Femur (tissue), 1 donor: Measurements from ENCODE around the gene WTAP.
"Not testable (repeated sequence)": the region's sequence is repeated elsewhere in the genome, so short reads cannot be mapped to it uniquely, and the experiment has no call there.

Experiments
- DNase-seq: peaks from one replicate; pipeline ENCODE4 v3.0.0-alpha.2; 2017

Gene WTAP

DNA sequence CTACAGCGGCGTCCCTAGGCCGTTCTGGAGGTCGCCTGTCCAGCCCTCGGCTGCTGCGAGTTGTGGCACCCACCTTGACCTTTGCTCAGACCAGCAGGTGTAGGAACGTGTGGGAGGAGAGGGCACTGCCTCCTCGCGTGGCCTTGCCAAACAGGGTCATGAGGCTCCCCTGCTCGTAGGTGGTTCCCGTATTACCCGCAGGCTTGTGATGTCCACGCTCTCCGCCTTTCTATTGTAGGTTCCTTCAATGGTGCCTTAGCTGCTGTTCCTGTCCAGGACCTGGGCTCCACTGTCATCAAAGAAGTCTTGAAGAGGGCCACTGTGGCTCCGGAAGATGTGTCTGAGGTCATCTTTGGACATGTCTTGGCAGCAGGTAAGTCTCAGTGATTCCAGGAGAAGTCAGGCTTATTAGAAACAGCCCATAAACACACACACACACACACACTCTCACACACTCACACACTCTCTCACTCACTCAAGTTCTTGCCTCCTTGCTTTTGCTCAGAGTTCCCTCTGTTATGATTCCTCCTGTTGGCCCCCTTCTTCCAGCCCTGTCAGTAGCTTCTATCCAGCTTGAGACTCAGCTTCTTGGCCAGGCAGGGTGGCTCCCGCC lies 35.5 kb downstream of the WTAP start:
- DNase-seq: no peak

DNA sequence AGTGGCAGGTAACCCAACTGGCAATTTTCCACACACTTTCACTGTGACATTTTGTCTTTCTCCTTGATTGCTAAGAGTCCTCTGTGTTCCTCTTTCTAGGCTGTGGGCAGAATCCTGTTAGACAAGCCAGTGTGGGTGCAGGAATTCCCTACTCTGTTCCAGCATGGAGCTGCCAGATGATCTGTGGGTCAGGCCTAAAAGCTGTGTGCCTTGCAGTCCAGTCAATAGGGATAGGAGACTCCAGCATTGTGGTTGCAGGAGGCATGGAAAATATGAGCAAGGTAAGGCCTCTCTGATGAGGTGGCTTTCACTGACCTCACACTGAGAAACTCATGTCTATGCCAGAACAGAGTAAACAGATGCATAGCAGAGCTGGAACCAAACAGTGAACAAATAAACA lies 39.6 kb downstream of the WTAP start:
- no peak for DNase-seq

DNA sequence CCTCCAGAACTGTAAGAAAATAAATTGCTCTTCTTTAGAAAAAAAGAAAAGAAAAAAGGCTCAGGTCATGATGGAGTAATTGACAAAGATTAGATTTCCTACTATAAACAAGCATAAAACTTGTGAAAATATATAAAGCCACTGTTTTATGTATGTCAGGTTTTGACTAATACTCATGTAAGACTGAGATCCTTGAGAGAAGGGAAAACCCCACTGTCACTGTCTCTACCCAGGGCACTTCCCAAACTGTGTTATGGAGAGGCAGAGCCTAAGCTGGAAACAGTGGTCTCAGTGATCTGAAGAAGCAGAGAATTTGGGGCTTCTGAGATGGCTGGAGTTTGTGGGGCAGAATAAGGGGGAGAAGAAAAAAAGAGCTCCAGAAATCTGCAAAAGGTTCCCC lies 42.2 kb downstream of the WTAP start:
- DNase-seq: no peak

DNA sequence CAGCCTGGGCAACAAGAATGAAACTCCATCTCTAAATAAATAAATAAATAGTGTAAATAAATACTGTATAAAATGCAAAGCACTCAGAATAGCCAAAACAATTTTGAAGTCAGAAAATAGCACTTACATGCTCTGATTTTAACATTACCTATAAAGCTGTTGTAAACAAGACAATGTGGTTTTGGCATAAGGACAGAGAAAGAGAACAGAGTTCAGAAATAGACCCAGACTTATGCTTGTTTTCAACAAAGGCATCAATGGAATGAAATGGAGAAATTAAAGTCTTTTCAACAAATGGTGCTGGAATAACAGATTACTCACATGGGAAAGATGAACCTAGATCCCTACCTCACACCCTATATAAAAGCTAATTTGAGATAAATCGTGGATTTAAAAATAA lies 44.9 kb downstream of the WTAP start:
- DNase-seq: no peak

DNA sequence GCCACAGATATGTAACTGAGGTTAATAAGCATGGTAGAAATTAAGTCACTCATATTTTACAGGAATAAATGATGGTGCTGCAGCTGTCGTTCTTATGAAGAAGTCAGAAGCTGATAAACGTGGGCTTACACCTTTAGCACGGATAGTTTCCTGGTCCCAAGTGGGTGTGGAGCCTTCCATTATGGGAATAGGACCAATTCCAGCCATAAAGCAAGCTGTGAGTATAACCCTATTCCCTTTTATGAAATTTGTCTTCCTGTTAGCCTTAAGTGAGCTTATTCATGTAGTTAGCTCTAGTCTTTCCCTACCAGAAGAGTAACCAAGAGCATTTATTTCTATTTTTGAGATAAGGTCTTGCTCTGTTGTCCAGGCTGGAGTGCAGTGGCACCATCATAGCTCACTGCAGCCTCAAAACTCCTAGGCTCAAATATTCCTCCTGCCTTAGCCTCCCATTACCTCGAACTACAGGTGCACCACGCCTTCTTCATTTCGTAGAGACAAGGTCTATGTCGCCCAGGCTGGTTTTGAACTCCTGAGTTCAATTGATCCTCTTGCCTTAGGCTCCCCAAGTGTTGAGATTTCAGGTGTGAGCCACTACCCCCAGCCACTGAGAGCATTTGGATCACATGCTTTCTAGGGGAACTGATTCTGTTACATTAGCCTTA lies 50.1 kb downstream of the WTAP start:
- DNase-seq: no peak

DNA sequence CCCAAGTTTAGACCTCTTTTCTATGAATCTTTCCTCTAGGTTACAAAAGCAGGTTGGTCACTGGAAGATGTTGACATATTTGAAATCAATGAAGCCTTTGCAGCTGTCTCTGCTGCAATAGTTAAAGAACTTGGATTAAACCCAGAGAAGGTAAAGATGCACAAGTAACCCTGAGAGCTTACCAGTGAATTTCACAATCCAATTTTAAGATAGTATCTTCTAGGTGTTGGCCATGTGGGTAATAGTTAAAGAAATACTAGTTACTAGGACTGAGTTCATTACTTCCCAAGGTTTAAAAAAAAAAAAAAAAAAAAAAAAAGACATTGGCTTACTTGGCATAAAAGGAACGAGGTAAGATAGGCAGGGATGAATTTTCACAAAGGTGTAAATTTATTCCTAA lies 50.8 kb downstream of the WTAP start:
- no peak for DNase-seq

DNA sequence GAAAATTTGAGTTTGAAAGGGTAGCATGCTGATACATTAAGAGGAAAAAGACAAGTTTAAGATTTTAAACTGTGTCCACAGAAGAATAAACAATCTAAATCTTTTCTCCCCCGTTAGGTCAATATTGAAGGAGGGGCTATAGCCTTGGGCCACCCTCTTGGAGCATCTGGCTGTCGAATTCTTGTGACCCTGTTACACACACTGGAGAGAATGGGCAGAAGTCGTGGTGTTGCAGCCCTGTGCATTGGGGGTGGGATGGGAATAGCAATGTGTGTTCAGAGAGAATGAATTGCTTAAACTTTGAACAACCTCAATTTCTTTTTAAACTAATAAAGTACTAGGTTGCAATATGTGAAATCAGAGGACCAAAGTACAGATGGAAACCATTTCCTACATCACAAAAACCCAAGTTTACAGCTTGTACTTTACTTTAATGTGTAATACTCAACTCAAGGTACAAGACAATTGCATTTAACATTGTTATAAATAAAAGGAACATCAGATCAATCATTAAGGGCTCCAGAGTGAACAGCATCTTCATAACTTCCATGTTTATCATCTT lies 51.3 kb downstream of the WTAP start:
- no peak for DNase-seq

DNA sequence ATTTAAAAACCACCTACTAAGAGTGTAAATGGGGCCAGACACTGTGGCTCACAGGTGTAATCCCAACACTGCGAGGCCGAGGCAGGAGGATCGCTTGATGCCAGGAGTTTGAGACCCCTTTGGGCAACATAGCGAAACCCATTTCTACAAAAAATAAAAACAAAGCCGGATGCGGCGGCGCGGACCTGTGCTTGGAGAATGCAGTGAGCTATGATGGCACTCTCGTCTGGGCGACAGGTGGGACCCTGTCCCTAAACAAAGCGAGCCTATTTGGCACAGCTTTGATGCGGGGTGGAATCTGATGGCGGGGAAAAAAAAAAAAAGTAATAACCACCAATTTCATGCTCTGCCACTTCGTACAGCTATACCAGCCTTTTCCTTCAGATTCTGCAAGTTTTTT lies 61.0 kb downstream of the WTAP start:
- no peak for DNase-seq

DNA sequence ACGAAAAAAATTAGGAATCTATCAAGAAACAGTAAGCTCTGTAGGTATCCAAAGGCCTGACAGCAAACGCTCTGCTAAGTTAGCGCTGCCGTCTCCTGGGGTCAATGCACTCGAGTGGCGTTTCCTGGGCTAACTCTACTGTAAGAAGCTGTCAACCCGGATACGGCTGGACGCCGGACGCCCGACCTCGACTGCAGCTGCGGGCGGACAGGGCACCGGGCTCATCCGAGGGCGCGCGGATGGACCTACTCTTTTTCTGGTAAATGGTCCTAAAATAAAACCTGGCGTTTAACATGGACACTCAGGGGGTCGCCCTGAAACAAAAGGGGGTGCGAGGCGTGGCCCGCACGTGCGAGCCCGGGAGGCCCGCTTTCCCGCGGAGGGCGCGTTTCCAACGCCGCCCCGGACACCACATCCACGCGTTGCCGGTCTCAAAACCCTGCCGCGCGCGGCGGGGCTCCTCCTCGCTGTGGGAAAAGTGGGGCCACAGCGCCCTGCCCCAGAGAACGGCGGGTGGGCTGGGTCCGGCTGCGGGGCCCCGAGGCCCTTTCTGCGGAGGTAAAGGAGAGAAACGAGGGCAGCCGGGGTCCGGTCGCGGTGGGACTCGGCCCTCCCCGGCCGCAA lies 61.6 kb downstream of the WTAP start:
- peak; percentile 66 for DNase-seq

DNA sequence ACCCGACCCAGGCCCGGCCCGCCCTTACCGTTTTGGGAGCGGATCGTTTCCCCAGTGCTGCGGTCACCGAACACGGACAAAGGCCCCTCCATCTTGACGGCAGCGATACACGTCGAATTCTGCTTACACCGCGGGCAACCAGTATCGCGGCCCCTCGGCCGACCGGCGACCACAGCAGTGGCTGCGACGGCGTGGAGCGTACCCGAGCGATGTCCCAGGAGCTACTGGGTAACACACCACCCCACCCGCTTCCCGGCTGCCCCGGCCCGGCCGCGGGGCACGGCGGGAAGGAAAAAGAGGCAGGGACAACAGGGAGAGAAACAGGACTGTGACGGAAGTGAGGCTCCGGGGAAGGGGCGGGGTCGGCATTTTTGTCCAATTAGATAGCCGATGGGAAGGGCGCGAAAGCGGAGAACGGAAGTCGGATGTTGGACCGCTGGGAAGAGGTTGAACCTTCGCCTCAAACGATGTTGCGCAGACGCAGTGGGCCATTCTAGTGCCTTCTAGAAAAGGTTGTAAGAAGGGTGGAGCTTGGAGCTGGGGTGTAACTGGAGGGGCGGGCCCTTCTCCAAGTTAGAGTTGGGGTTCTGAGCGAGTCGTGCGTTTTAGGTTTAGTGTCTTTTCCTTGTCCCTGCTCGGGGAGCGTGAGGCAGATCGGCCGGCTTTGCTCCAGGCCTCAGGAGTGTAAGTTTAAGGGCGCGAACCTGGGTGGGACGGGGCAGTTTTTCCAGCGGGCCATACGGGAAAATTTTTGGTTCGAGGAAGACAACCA lies 62.3 kb downstream of the WTAP start, which contains the start of gene TCP1:
Gene TCP1, minus strand, starts transcription at position 226 of the 772 bp plus-strand sequence. Its CDS starts 134 bp downstream, at position 92.
- DNase-seq: peak; percentile 100

DNA sequence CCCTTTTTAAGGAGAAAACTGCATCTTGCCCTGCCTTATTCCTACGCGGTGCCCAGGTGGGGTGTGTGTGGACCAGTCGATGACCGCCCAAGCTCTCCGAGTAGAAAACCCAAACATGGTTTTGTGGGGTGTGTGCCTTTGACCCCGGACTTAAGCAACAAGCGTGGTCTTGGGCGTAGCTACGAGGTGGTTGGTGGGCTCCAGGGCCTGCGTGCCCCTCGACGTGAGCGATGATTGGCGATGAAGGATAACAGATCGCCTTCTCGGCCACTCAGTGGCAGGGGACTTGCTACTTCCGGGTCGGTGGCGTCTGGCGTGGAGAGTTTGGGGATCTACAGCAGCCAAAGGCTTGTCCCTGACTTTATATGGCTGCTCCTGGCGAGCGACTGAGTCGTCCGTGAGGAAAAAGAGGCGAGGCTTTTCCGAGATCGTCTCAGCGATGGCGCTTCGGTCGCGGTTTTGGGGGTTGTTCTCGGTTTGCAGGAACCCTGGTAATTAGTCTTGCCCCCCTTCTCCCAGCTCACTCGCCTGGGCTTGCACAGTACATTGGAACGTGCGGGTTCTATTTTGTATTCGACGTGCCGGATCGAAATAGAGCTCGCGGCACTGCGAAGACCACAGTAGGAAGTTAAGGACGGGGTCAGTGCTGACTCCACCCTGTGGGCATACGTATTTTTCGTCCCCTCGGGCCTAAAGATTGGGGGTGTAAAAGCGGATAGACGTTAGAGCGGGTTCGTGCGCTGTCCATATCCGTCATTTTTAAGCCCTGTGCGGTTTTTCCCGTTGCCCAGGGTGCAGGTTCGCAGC lies 63.0 kb downstream of the WTAP start, which contains the start of gene MRPL18:
Gene MRPL18, plus strand, starts transcription at position 319 of the 807 bp plus-strand sequence. Its CDS starts 121 bp downstream, at position 440.
- DNase-seq: peak; percentile 98

DNA sequence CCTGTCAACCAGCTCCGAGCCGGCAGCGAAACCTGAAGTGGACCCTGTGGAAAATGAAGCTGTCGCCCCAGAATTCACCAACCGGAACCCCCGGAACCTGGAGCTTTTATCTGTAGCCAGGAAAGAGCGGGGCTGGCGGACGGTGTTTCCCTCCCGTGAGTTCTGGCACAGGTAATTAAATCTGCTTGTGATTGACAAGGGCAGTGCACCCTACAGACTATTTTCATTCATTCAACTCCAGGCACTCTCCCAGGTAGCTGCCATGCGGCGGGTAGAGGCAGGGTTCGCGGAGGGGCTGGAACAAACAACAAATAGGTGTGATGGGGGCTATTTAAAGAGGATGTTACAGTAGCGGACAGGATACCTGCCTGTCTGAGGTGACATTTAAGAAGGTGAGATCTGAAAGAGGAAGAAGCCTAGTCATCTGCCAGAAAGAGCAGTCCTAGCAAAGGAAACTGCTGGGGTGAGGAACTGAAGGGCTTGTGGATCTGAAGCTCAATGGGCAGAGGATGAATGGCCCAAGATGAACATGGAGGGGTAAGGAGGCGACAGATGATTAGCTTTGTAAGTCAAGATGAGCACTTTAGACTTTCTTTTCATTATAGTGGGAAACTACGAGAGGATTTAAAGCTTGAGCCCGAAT lies 63.8 kb downstream of the WTAP start:
- peak; percentile 37 for DNase-seq

DNA sequence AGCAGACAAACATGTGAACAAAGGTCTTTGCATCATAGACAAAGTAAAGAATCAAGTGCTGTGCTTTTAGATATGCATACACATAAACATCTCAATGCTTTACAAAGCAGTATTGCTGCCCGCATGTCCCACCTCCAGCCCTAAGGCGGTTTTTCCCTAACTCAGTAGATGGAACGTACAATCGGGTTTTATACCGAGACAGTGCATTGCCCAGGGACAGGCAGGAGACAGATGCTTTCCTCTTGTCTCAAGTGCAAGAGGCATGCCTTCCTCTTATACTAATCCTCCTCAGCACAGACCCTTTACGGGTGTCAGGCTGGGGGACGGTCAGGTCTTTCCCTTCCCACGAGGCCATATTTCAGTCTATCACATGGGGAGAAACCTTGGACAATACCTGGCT lies 67.7 kb downstream of the WTAP start:
- not testable (repeated sequence) for DNase-seq

DNA sequence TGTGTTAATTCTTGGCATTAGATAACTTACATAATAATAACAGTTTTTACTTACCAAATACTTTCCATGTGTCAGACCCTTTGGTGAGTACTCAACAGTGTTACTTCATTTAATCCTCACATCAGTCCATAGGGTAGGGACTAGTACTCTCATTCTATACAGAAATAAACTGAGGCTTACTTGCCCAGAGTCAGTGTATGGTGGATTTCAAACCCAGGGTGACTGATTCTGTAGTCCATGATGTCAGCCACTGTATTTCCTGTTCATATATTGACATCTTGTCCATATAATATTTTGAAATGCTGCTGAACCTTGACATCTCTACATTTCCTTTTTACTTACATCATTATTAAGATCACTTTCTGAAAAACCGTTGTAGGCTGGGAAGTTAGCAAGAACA lies 70.2 kb downstream of the WTAP start:
- DNase-seq: no peak

DNA sequence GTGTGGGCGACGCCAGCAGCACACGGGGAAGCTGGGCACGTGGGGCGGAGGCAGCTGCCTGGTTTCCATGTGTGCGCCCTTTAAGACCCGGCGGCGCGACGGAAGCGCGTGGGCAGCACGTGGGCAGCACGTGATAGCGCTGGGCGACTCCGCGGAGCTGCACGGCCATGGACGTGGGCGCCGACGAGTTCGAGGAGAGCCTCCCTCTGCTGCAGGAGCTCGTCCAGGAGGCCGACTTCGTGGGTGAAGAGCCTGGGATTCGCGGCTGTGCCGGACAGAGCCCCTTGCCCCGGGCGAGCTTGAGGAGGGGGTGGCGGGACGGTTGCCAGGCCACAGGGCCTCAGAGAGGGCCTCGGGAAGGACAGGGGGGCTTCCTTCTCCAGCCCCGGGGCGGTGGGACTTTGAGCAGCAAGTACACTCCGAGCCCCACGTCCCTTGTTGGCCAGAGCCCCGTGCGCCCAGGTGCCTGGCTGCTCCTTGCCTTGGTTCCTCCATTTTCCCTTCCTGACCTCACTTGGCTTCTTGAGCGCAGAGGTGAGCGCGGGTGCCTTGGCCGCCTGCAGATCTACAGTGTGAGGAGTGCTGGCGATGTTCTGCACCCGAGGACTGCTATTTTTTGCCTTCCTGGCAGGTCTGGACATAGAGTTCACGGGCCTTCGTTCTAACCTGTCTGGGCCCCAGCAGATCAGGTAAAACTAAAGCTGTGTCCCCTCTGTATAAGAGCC lies 73.0 kb downstream of the WTAP start, which contains the start of gene PNLDC1:
Gene PNLDC1, plus strand, starts transcription at position 136 of the 725 bp plus-strand sequence. Its CDS starts 32 bp downstream, at position 168.
- no peak for DNase-seq

DNA sequence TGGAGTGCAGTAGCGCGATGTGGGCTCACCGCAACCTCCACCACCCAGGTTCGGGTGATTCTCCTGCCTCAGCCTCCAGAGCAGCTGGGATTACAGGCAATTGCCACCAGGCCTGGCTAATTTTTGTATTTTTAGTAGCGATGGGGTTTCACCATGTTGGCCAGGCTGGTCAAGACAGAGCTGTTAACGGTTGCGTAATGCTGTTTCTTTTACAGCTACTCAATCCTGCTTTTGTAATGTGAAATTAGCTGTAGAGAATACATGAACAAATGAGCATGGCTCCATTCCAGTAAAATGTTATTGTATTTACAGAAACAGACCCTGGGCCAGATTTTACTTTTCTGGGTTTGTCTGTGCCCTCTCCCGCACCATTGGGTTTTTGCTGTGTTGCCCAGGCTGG lies 74.6 kb downstream of the WTAP start:
- DNase-seq: no peak

DNA sequence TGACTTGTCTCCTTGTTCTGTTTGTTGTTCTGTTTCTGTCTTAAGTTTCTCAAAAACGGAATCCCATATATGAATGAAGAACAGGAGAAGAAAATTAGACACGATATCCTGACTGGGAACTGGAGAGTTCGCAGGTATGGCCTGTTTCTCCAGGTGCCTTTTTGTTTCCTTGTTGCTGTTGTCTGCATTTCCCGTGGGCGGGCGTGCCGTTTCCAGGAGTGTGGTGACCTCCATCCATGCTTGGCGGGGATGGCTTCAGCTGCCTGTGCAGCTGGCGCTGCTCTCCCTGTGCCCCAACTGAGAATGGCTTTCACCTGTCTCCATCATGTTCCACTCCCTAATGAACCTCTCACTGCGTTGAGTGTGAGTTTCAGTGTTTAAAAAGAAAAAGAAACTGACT lies 77.2 kb downstream of the WTAP start:
- no peak for DNase-seq

DNA sequence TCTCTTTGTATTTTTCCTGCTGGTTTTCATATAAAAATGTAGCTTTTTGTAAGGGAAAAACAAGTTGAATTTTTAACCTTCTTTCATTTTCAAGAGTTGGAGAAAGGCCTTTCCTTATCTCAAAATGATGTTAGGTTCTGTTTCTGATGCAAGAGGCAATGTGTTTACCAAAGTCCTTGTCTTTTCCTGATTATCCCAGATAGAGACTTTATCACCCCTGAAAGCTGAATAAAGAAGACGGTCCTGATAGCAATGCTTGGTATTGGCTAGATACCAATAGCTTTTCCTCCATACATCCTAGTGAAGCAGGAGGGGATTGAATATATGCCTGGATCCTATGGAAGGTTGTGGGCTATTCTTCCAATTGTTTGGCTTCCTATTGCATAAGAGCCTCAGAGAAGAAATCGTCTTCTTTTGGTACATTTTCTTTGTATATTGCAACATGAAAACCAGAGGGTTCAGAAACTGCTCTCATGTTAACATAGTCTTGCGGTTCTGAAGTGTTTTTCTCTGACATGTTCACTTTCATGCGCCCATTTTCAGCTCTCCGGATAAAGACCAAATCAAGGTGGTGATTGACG lies 78.2 kb downstream of the WTAP start:
- no peak for DNase-seq
